H1 (cell line): Measurements from ENCODE around the gene PPP1R12B. TPM values are rescaled to one million over a fixed set of nuclear protein-coding genes. Genes with fewer than 3 reads are reported as not detected.

ENCODE experiments used
- CTCF ChIA-PET: fragments of 300-600 bp; sonication (Branson Sonifier 250); formaldehyde crosslinking; loops from one replicate; lab custom pipeline; 2021; ENCODE audit not compliant: partially characterized antibody; lab: Charles Lee
- POLR2A ChIA-PET: fragments of 300-600 bp; sonication (Branson Sonifier 250); formaldehyde crosslinking; loops from one replicate; lab custom pipeline; 2021; ENCODE audit warnings: inconsistent platforms; ENCODE audit not compliant: partially characterized antibody; lab: Charles Lee
- DNase-seq, 2 experiments: peaks; one replicate each; pipeline versions ENCODE4 v3.0.0 to v3.0.0-alpha.2; 2010 to 2022; ENCODE audit warnings: low spot score in 2 of 2, low read depth in 1 of 2, mixed read lengths in 1 of 2
- FAIRE-seq: peaks from 2 replicates; lab custom pipeline; 2011; peaks lifted over from hg19 to GRCh38; lab: Jason Lieb, UNC
- H2AFZ ChIP-seq: 2 replicates; pipeline ENCODE4 v1.8.1; 2012; ENCODE audit warnings: low read length, inconsistent platforms
- H2AK5ac ChIP-seq: 2 replicates; pipeline ENCODE4 v1.6.1; 2013; ENCODE audit warnings: low read depth, low read length
- H2BK120ac ChIP-seq: replicated peaks from 2 replicates; pipeline ENCODE3; 2013; ENCODE audit warnings: low read depth, low read length, inconsistent platforms
- H2BK12ac ChIP-seq: 2 replicates; pipeline ENCODE4 v1.6.1; 2013; ENCODE audit warnings: low read depth, low read length
- H2BK15ac ChIP-seq: 2 replicates; pipeline ENCODE4 v1.6.1; 2013; ENCODE audit warnings: low read length
- H2BK20ac ChIP-seq: 2 replicates; pipeline ENCODE4 v1.6.1; 2013; ENCODE audit warnings: low read length
- H2BK5ac ChIP-seq: 2 replicates; pipeline ENCODE4 v1.6.1; 2013; ENCODE audit warnings: low read depth, low read length
- H3K14ac ChIP-seq: 2 replicates; pipeline ENCODE4 v1.6.1; 2013; ENCODE audit warnings: inconsistent platforms; ENCODE audit not compliant: insufficient read length
- H3K18ac ChIP-seq: 2 replicates; pipeline ENCODE4 v1.6.1; 2013; ENCODE audit warnings: low read length; ENCODE audit errors: extremely low read depth
- H3K23ac ChIP-seq: 2 replicates; pipeline ENCODE4 v1.6.1; 2013; ENCODE audit warnings: inconsistent platforms; ENCODE audit not compliant: insufficient read length
- H3K23me2 ChIP-seq: 2 replicates; pipeline ENCODE4 v1.6.1; 2013; ENCODE audit warnings: low read depth, low read length
- H3K27ac ChIP-seq: 2 replicates; pipeline ENCODE4 v1.6.1; 2011; ENCODE audit warnings: low read depth, low read length, inconsistent platforms
- H3K27me3 ChIP-seq, 4 experiments: replicated peaks in 1 of 4; 1 replicate in 1 of 4; 2 replicates in 3 of 4; pipeline versions ENCODE4 v1.6.1 to v1.8.1; 2011 to 2013; ENCODE audit warnings: low read length in 3 of 4, mild to moderate bottlenecking in 3 of 4, inconsistent platforms in 2 of 4, mixed read lengths in 2 of 4, moderate library complexity in 1 of 4; ENCODE audit not compliant: control insufficient read depth in 3 of 4, insufficient read depth in 3 of 4; ENCODE audit errors: extremely low read depth in 1 of 4
- H3K36me3 ChIP-seq, 4 experiments: 2 replicates each; pipeline versions ENCODE4 v1.6.1 to v1.8.1; 2011 to 2013; ENCODE audit warnings: mild to moderate bottlenecking in 4 of 4, low read length in 3 of 4, moderate library complexity in 2 of 4, control low read depth in 1 of 4, inconsistent platforms in 1 of 4; ENCODE audit not compliant: insufficient read depth in 4 of 4, control insufficient read depth in 2 of 4
- H3K4ac ChIP-seq: replicated peaks from 2 replicates; pipeline ENCODE3; 2013; ENCODE audit warnings: low read length, low read depth, mixed read lengths, inconsistent platforms; ENCODE audit not compliant: insufficient read length
- H3K4me1 ChIP-seq, 4 experiments: replicated peaks in 1 of 4; 1 replicate in 1 of 4; 2 replicates in 3 of 4; pipeline versions ENCODE4 v1.6.1 to v1.8.1; 2011 to 2013; ENCODE audit warnings: low read length in 3 of 4, inconsistent platforms in 2 of 4, mixed read lengths in 1 of 4; ENCODE audit not compliant: insufficient read depth in 4 of 4, control insufficient read depth in 3 of 4
- H3K4me2 ChIP-seq, 2 experiments: 2 replicates each; pipeline versions ENCODE4 v1.6.1 to v1.8.1; 2011 to 2013; ENCODE audit warnings: low read depth in 2 of 2, low read length in 2 of 2, control low read depth in 1 of 2, inconsistent platforms in 1 of 2, mild to moderate bottlenecking in 1 of 2; ENCODE audit not compliant: insufficient read depth in 1 of 2
- H3K4me3 ChIP-seq, 4 experiments: fragments of 200-600, 300-600 bp in 1 of 4; sonication (generic), shearing (Covaris generic), sonication (Bioruptor Twin) in 1 of 4; 2 replicates each; pipeline versions ENCODE4 v1.5.1 to v1.8.1; 2011 to 2016; ENCODE audit warnings: low read length in 4 of 4, low read depth in 3 of 4, control low read depth in 2 of 4, inconsistent platforms in 2 of 4, mild to moderate bottlenecking in 2 of 4, mixed read lengths in 1 of 4, moderate library complexity in 1 of 4; ENCODE audit not compliant: insufficient read depth in 2 of 4; ENCODE audit errors: extremely low read depth in 1 of 4
- H3K56ac ChIP-seq: replicated peaks from 2 replicates; pipeline ENCODE3; 2013; ENCODE audit warnings: low read depth, mild to moderate bottlenecking, mixed read lengths, low read length, inconsistent platforms; ENCODE audit not compliant: insufficient read length
- H3K79me1 ChIP-seq: 2 replicates; pipeline ENCODE4 v1.6.1; 2013; ENCODE audit warnings: low read depth, low read length, control low read depth
- H3K79me2 ChIP-seq, 2 experiments: 2 replicates each; pipeline versions ENCODE4 v1.6.1 to v1.8.1; 2012 to 2013; ENCODE audit warnings: low read length in 2 of 2, mild to moderate bottlenecking in 2 of 2, inconsistent platforms in 1 of 2; ENCODE audit not compliant: insufficient read depth in 2 of 2, control insufficient read depth in 1 of 2
- H3K9ac ChIP-seq, 4 experiments: replicated peaks in 1 of 4; 1 replicate in 1 of 4; 2 replicates in 3 of 4; pipeline versions ENCODE4 v1.6.1 to v1.8.1; 2011 to 2013; ENCODE audit warnings: low read depth in 3 of 4, low read length in 3 of 4, control low read depth in 2 of 4, mild to moderate bottlenecking in 2 of 4, moderate library complexity in 2 of 4, inconsistent platforms in 1 of 4; ENCODE audit errors: extremely low read depth in 1 of 4
- H3K9me3 ChIP-seq, 2 experiments: 2 replicates each; pipeline versions ENCODE4 v1.6.1 to v1.8.1; 2012 to 2013; ENCODE audit warnings: mild to moderate bottlenecking in 2 of 2, moderate library complexity in 2 of 2, control low read depth in 1 of 2, inconsistent platforms in 1 of 2, low read depth in 1 of 2, low read length in 1 of 2, mixed read lengths in 1 of 2; ENCODE audit not compliant: insufficient read depth in 2 of 2
- H4K20me1 ChIP-seq, 2 experiments: replicated peaks in 1 of 2; 2 replicates each; pipeline versions ENCODE3 to v1.8.1; 2011 to 2013; ENCODE audit warnings: inconsistent platforms in 2 of 2, low read length in 2 of 2, mild to moderate bottlenecking in 1 of 2; ENCODE audit not compliant: insufficient read depth in 2 of 2, control insufficient read depth in 1 of 2
- H4K5ac ChIP-seq: 2 replicates; pipeline ENCODE4 v1.6.1; 2013; ENCODE audit warnings: low read length, low read depth, mixed read lengths, inconsistent platforms; ENCODE audit not compliant: insufficient read length
- H4K8ac ChIP-seq: 2 replicates; pipeline ENCODE4 v1.8.0; 2013; ENCODE audit warnings: mild to moderate bottlenecking, moderate library complexity, low read length, inconsistent platforms; ENCODE audit not compliant: insufficient read depth; ENCODE audit errors: extremely low read depth
- H4K91ac ChIP-seq: replicated peaks from 2 replicates; pipeline ENCODE3; 2013; ENCODE audit warnings: low read length, mixed read lengths, inconsistent platforms; ENCODE audit not compliant: insufficient read length
- CEBPB ChIP-seq: IDR thresholded peaks from 2 replicates; pipeline ENCODE4 v1.6.1; 2012; ENCODE audit warnings: low read depth, low read length
- SRF ChIP-seq: IDR thresholded peaks from 2 replicates; pipeline ENCODE4 v1.6.1; 2011; ENCODE audit warnings: mild to moderate bottlenecking, low read depth, low read length, moderate library complexity
- YY1 ChIP-seq: IDR thresholded peaks from 2 replicates; pipeline ENCODE4 v1.6.1; 2011; ENCODE audit warnings: low read depth, mild to moderate bottlenecking, low read length
- WGBS, 2 experiments: shearing (Covaris generic) in 1 of 2; methylation state at CpG; one replicate each; pipeline versions ENCODE4 v1.1.6 to v1.1.7; 2013 to 2015; ENCODE audit warnings: low lambda C conversion rate in 2 of 2, mixed read lengths in 2 of 2, inconsistent platforms in 1 of 2, low coverage in 1 of 2, missing lambda C conversion rate in 1 of 2; ENCODE audit not compliant: insufficient replicate concordance in 2 of 2, insufficient coverage in 1 of 2, insufficient read length in 1 of 2; ENCODE audit errors: extremely low coverage in 1 of 2, missing lambda C conversion rate in 1 of 2; 5-methylcytosine and 5-hydroxymethylcytosine counted together
- polyA plus RNA-seq, 7 experiments: library from polyadenylated mRNA; depleted of rRNA in 3 of 7; stranded (reverse) in 5 of 7; unstranded in 2 of 7; fragments of >200 nt in 5 of 7; fragments of 200-250 nt in 2 of 7; gene quantifications; 1 replicate in 5 of 7; 2 replicates in 1 of 7; 4 replicates in 1 of 7; pipeline versions ENCODE4 v1.2.1 to v1.2.3, GENCODE V29; 2011 to 2013; ENCODE audit warnings: missing spikeins in 2 of 7, mixed read lengths in 2 of 7
- total RNA-seq: library from RNA; stranded (reverse); fragmentation: NEBNext Ultra II Directional; extraction: Animal tissue kit (Norgen Biotek cat#: 25700); gene quantifications from 2 replicates; pipeline ENCODE4 v1.2.1, GENCODE V29; 2021

The PPP1R12B gene
- total and polyA plus RNA-seq, 2 of the 8 experiments (the other 6 are each of a cell fraction or from before 2014, with no cell fraction given) = 7.9 to 18.7 TPM

- no peaks in the 10 kb centered on the region for H3K23me2 ChIP-seq
- no peak overlapping the region for H3K4ac ChIP-seq
- H3K14ac ChIP-seq = no peak overlapping the region
- FAIRE-seq (no peak), DNase-seq (no peak)
- H3K9me3 ChIP-seq = no peaks in the 10 kb centered on the region
- no peaks in the 10 kb centered on the region for H3K36me3 ChIP-seq
- H4K5ac ChIP-seq = no peak overlapping the region
- no peak overlapping the region for H2BK15ac ChIP-seq
- ChIA-PET POLR2A (interaction anchor here (1.1 to 1.4 kb wide), 2 partner anchors 9 to 63 kb away, joined by 3 to 4 read pairs; no protein-coding TSS in a partner anchor), CTCF (interaction anchor here (1.2 to 5.9 kb wide), 8 partner anchors 44 to 214 kb away, joined by 3 to 78 read pairs (median 9); no protein-coding TSS in a partner anchor)
- no peak overlapping the region for H3K27ac ChIP-seq
- H2AFZ ChIP-seq = no peak overlapping the region
- H2AK5ac ChIP-seq = no peak overlapping the region
- TF ChIP-seq CEBPB = peak; percentile 55; the same call in 1 of the 2 replicates
- no peak for TF ChIP-seq YY1
- peak; percentile 98 for TF ChIP-seq SRF
- no peak overlapping the region for H4K91ac ChIP-seq
- H2BK12ac ChIP-seq = peak overlapping the region; percentile 13; the same call in 1 of the 2 replicates
- no peaks in the 10 kb centered on the region for H3K27me3 ChIP-seq
- H3K9ac ChIP-seq = no peak overlapping the region
- WGBS, 2 experiments = 62% methylated on average over 4 of the region's 4 CpGs; no CpG with 5 or more reads in 1 of the 2 experiments
- no peaks in the 10 kb centered on the region for H3K79me1 ChIP-seq
- no peak overlapping the region for H3K4me2 ChIP-seq
- H3K18ac ChIP-seq = no peak overlapping the region
- no peak overlapping the region for H3K56ac ChIP-seq
- no peak overlapping the region for H2BK120ac ChIP-seq
- H3K4me1 ChIP-seq = peaks cover 0 to 3% (median 0%) of the 10 kb centered on the region in 4 experiments; a peak in 2 of 7 replicates
- no peak overlapping the region for H2BK20ac ChIP-seq
- H4K20me1 ChIP-seq = no peaks in the 10 kb centered on the region
- H3K79me2 ChIP-seq = no peaks in the 10 kb centered on the region
- H2BK5ac ChIP-seq = no peak overlapping the region
- no peak overlapping the region for H3K23ac ChIP-seq
- H4K8ac ChIP-seq = no peak overlapping the region
- no peak overlapping the region for H3K4me3 ChIP-seq
These were observed 156.9 kb downstream of the PPP1R12B start for GRCh38 chr1:202505356-202505755.
